ENCODE data around the gene CHST14.

DNA sequence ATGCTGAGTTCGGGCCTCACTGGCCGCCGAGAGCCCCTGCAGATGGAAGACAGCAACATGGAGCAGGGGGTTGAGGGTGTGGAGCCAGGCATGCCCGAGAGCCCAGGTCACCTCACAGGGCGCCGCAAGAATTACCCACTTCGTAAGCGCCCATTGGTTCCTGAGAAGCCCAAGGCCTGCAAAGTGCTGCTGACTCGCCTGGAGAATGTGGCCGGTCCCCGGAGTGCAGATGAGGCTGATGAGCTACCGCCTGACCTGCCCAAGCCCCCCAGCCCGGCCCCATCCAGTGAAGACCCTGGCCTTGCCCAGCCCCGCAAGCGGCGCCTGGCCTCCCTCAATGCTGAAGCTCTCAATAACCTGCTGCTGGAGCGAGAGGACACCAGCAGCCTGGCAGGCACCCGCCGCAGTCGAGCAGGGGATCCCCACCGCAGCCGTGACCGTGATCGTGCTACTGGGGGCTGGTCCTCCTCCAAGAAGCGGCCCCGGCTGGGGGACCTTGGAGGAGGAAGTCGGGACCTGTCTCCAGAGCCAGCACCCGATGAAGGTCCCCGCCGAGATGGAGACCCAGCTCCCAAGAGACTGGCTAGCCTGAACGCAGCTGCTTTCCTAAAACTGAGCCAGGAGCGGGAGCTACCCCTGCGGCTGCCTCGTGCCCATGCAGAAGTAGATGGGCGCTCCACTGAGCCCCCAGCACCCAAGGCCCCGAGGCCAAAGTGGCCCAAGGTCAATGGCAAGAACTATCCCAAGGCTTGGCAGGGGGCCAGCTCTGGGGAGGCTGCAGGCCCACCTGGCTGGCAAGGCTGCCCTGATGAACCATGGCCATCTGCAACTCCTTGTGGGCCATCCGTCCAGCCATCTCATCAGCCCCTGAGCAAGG, 12.1 kb upstream of the CHST14 start:
- TF ChIP-seq POLR2AphosphoS5 (IDR thresholded peaks at IDR 0.05; ENCODE audit: low read depth, low read length) (no peak), EZH2phosphoT487 (IDR thresholded peaks at IDR 0.05; ENCODE audit: borderline replicate concordance, low read depth) (no peak), ELF1 (IDR thresholded peaks at IDR 0.05) (no peak)
- TF ChIP-seq, protein P1, sequence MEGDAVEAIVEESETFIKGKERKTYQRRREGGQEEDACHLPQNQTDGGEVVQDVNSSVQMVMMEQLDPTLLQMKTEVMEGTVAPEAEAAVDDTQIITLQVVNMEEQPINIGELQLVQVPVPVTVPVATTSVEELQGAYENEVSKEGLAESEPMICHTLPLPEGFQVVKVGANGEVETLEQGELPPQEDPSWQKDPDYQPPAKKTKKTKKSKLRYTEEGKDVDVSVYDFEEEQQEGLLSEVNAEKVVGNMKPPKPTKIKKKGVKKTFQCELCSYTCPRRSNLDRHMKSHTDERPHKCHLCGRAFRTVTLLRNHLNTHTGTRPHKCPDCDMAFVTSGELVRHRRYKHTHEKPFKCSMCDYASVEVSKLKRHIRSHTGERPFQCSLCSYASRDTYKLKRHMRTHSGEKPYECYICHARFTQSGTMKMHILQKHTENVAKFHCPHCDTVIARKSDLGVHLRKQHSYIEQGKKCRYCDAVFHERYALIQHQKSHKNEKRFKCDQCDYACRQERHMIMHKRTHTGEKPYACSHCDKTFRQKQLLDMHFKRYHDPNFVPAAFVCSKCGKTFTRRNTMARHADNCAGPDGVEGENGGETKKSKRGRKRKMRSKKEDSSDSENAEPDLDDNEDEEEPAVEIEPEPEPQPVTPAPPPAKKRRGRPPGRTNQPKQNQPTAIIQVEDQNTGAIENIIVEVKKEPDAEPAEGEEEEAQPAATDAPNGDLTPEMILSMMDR (IDR thresholded peaks at IDR 0.05), result no peak

Measured in SK-N-SH (cell line).